Measurements from ENCODE around the gene KLHL28.
A peak's percentile ranks its signal among the peaks of the same experiment; 100 is the strongest.
"Not testable (repeated sequence)": the region's sequence is repeated elsewhere in the genome, so short reads cannot be mapped to it uniquely, and the experiment has no call there.

Gene KLHL28

GRCh38 chr14:44897041-44897844 lies 64.5 kb downstream of the KLHL28 start:
- peak; percentile 97 for DNase-seq (ENCODE audit: low read depth)

GRCh38 chr14:44896275-44897040 lies 65.3 kb downstream of the KLHL28 start:
- no peak for DNase-seq (ENCODE audit: low read depth)

GRCh38 chr14:44895716-44896115 lies 66.0 kb downstream of the KLHL28 start:
- DNase-seq (ENCODE audit: low read depth): no peak

GRCh38 chr14:44893535-44893934 lies 68.2 kb downstream of the KLHL28 start:
- DNase-seq (ENCODE audit: low read depth): no peak

GRCh38 chr14:44891726-44892372 lies 69.9 kb downstream of the KLHL28 start:
- not testable (repeated sequence) for DNase-seq (ENCODE audit: low read depth)

- DNase-seq (ENCODE audit: low read depth): no peak
These were observed 71.9 kb downstream of the KLHL28 start for GRCh38 chr14:44889595-44890471.

- DNase-seq (ENCODE audit: low read depth): no peak
These were observed 74.2 kb downstream of the KLHL28 start for GRCh38 chr14:44887596-44887955.

- DNase-seq (ENCODE audit: low read depth): no peak
These were observed 74.7 kb downstream of the KLHL28 start for GRCh38 chr14:44886860-44887595.

GRCh38 chr14:44880791-44881190 lies 81.0 kb downstream of the KLHL28 start:
- DNase-seq (ENCODE audit: low read depth): no peak

All from T-helper 22 cell (primary cell).